Measurements from ENCODE around the gene CPSF3. TPM values are rescaled to one million over a fixed set of nuclear protein-coding genes. Genes with fewer than 3 reads are reported as not detected.

CPSF3 gene
- total and polyA plus RNA-seq, 3 donors from 2014 or later, result 54.4 to 112 (median 72.3) TPM

DNA sequence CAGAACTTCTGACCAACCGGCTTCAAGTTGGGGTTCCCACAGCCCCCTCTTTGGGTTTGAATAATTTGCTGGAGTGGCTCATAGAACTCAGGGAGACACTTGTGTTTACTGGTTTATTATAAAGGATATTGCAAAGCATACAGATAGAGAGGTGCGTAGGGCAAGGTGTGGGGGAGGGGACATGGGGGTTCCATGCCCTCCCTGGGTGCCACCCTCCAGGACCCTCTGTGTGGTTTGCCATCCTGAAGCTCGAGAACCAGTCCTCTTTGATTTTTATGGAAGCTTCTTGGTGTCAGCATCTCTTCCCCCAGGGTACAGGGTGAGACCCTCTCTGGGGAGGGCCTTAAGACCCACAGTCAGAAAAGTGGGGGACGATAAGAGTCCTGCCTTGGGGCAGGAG lies 38.9 kb upstream of the CPSF3 start:
- no peak for DNase-seq
- intact Hi-C loops (cut with DNase I; ENCODE audit: low total_unique reads), result no loop called here
- H3K36me3 ChIP-seq (ENCODE audit: low read depth, missing control alignments), result no peaks in the 10 kb centered on the region
- H3K27me3 ChIP-seq, result no peaks in the 10 kb centered on the region
- TF ChIP-seq, protein P1, sequence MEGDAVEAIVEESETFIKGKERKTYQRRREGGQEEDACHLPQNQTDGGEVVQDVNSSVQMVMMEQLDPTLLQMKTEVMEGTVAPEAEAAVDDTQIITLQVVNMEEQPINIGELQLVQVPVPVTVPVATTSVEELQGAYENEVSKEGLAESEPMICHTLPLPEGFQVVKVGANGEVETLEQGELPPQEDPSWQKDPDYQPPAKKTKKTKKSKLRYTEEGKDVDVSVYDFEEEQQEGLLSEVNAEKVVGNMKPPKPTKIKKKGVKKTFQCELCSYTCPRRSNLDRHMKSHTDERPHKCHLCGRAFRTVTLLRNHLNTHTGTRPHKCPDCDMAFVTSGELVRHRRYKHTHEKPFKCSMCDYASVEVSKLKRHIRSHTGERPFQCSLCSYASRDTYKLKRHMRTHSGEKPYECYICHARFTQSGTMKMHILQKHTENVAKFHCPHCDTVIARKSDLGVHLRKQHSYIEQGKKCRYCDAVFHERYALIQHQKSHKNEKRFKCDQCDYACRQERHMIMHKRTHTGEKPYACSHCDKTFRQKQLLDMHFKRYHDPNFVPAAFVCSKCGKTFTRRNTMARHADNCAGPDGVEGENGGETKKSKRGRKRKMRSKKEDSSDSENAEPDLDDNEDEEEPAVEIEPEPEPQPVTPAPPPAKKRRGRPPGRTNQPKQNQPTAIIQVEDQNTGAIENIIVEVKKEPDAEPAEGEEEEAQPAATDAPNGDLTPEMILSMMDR (IDR thresholded peaks at IDR 0.05), result no peak
- no peak for TF ChIP-seq POLR2A (IDR thresholded peaks at IDR 0.05)
- no peaks in the 10 kb centered on the region for H3K9me3 ChIP-seq
- WGBS, 2 donors, result 92 to 97% methylated on average over 4 of the region's 4 CpGs
- H3K4me3 ChIP-seq, result no peak overlapping the region
- no peaks in the 10 kb centered on the region for H3K4me1 ChIP-seq
- H3K27ac ChIP-seq, result no peak overlapping the region

DNA sequence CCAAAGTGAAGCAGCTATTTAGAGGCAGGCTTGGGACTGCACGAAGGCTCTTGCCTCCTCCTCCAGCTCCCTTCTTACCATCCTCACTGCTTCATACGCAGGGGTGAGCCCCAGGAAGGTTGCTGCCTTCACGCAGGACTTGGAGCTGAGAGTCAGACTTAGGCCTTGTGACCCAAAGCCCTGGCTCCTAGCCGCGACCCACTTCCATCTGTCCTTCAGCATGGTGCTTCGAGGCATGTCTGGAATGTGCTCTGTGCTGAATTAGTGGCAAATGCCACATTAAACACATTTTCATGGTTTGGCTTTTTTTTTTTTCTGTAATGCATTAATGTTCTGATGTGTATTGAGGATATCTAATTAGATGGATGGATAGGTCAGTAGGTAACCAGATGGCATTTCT lies 37.6 kb upstream of the CPSF3 start:
- no peak overlapping the region for H3K4me3 ChIP-seq
- TF ChIP-seq, protein P1 (IDR thresholded peaks at IDR 0.05), result no peak
- TF ChIP-seq POLR2A (IDR thresholded peaks at IDR 0.05), result no peak
- H3K36me3 ChIP-seq (ENCODE audit: low read depth, missing control alignments), result no peaks in the 10 kb centered on the region
- no peaks in the 10 kb centered on the region for H3K4me1 ChIP-seq
- no peak for DNase-seq
- no peak overlapping the region for H3K27ac ChIP-seq
- WGBS, 2 donors, result 70 to 87% methylated on average over 4 to 6 of the region's 6 CpGs
- H3K27me3 ChIP-seq, result no peaks in the 10 kb centered on the region
- intact Hi-C loops (cut with DNase I; ENCODE audit: low total_unique reads), result no loop called here
- H3K9me3 ChIP-seq, result no peaks in the 10 kb centered on the region

DNA sequence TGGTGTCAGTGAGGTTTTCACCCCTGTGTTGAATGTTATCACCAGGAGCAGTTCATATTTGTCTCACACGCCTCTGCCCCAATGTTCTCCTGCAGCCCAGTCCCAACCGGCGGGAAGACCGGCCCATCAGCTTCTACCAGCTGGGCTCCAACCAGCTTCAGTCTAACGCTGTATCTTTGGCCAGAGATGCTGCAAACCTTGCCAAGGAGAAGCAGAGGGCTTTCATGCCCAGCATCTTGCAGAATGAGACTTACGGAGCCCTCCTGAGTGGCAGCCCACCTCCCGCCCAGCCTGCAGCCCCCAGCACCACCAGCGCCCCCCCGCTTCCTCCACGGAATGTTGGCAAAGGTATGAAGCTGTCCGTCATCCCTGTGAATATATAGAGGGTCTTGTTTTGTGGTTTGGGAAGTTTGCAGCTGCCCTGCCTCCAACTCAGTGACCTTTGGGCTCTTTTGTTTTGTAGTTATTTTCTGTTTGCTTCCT lies 35.2 kb upstream of the CPSF3 start:
- 95% methylated on average over 7 to 11 of the region's 11 CpGs for WGBS, 2 donors
- TF ChIP-seq, protein P1 (IDR thresholded peaks at IDR 0.05), result no peak
- TF ChIP-seq POLR2A (IDR thresholded peaks at IDR 0.05), result no peak
- Histone ChIP-seq H3K27ac (no peak overlapping the region), H3K27me3 (no peaks in the 10 kb centered on the region), H3K4me3 (no peak overlapping the region), H3K36me3 (ENCODE audit: low read depth, missing control alignments) (no peaks in the 10 kb centered on the region), H3K9me3 (no peaks in the 10 kb centered on the region), H3K4me1 (no peaks in the 10 kb centered on the region)
- intact Hi-C loops (cut with DNase I; ENCODE audit: low total_unique reads), result no loop called here
- DNase-seq, result no peak

DNA sequence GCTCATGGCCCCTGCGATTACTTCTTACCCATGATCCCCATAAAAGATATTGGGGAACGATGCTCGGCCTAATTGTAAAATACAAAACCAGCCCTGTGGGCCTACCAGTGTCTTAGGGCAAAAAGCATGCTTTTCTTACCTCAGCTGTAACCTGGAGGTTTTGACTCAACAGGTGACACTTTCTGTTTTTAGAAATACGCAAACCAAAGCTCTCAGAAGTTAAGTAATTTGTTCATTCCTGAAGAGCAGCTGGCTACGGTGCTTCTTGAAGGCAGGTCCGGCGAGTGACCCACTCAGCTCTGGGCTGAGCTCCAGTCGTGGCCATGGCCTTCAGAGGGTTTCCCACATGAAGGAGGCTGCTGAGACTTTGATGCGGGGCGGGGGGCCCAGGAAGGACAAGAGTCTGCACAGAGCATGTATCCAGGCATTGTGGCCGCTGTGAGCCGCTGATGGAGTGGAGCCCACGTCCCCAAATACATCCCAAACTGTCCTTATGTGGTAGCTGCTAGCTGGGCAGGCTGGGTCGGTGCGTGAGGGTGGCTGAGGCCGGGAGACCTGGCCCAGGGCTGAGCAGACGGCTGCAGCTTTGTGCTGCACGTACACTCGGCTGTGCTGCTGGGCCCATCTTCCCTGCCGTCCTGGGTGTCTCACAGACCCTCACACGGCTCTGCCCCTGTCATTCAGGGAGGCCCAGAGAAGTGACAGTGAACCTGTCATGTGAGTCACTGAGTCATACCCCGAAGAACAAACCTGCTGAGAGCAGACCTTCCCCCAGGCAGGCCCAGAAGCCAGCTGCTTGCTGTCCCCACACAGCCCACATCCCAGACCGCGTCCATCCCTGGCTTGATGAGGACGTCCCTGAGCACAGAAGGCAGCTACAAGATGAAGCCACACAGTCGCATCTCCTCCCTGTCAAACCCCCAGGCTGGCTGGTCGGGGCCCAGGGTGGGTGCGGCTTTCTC lies 34.2 kb upstream of the CPSF3 start:
- H3K9me3 ChIP-seq, result no peaks in the 10 kb centered on the region
- intact Hi-C loops (cut with DNase I; ENCODE audit: low total_unique reads), result no loop called here
- no peaks in the 10 kb centered on the region for H3K4me1 ChIP-seq
- H3K27me3 ChIP-seq, result no peaks in the 10 kb centered on the region
- H3K4me3 ChIP-seq, result no peak overlapping the region
- H3K36me3 ChIP-seq (ENCODE audit: low read depth, missing control alignments), result no peaks in the 10 kb centered on the region
- no peak overlapping the region for H3K27ac ChIP-seq
- 91 to 94% methylated on average over 23 to 28 of the region's 28 CpGs for WGBS, 2 donors
- no peak for DNase-seq
- TF ChIP-seq POLR2A (IDR thresholded peaks at IDR 0.05), result no peak
- TF ChIP-seq, protein P1 (IDR thresholded peaks at IDR 0.05), result no peak
